Panc1 (cell line): Measurements from ENCODE around the gene SNURF. TPM values are rescaled to one million over a fixed set of nuclear protein-coding genes. Genes with fewer than 3 reads are reported as not detected.

ENCODE experiments used
- ATAC-seq: fragments of 200-7000 bp; cut with Tn5 transposase; 2 replicates; pipeline ENCODE4 v1.9.1; 2020; ENCODE audit warnings: mild to moderate bottlenecking, moderate library complexity
- Bru-seq: library from RNA; stranded (reverse); fragments of 400-500 nt; gene quantifications from one replicate; lab custom pipeline; 2021; lab: Mats Ljungman, UMichigan
- BruChase-seq, 2 experiments: library from RNA; stranded (reverse); fragments of 400-500 nt; gene quantifications; one replicate each; lab custom pipeline; 2021; lab: Mats Ljungman, UMichigan
- BruUV-seq: library from RNA; stranded (reverse); fragments of 400-500 nt; replicated peaks from 2 replicates; lab custom pipeline; 2021; lab: Mats Ljungman, UMichigan
- CTCF ChIA-PET: fragments of 300-600 bp; sonication (Branson Sonifier 250); formaldehyde crosslinking; loops from one replicate; lab custom pipeline; 2022; ENCODE audit warnings: antibody characterized with exemption; lab: Charles Lee
- POLR2A ChIA-PET: fragments of 300-600 bp; sonication (Branson Sonifier 250); formaldehyde crosslinking; loops from one replicate; lab custom pipeline; 2022; ENCODE audit warnings: antibody characterized with exemption; lab: Charles Lee
- DNase-seq: peaks from one replicate; pipeline ENCODE4 v3.0.0-alpha.2; 2010; ENCODE audit warnings: low read depth, low spot score
- H3K27ac ChIP-seq: 2 replicates; pipeline ENCODE4 v1.5.1; 2011; ENCODE audit warnings: mild to moderate bottlenecking, low read length, inconsistent platforms
- H3K27me3 ChIP-seq: fragments of 200-500 bp; sonication (Bioruptor generic); 2 replicates; pipeline ENCODE4 v1.6.0; 2014; ENCODE audit warnings: low read length, inconsistent platforms; ENCODE audit not compliant: control insufficient read depth, insufficient read depth
- H3K36me3 ChIP-seq: fragments of 200-500 bp; sonication (Bioruptor generic); 2 replicates; pipeline ENCODE4 v1.5.1; 2014; ENCODE audit warnings: inconsistent platforms, mild to moderate bottlenecking, low read length, moderate library complexity; ENCODE audit not compliant: control insufficient read depth, insufficient read depth
- H3K4me1 ChIP-seq: 2 replicates; pipeline ENCODE4 v1.5.1; 2011; ENCODE audit warnings: inconsistent platforms, mild to moderate bottlenecking, low read length, moderate library complexity; ENCODE audit not compliant: control insufficient read depth, insufficient read depth
- H3K4me3 ChIP-seq, 2 experiments: 2 replicates each; pipeline ENCODE4 v1.5.1; 2011 to 2012; ENCODE audit warnings: low read depth in 2 of 2, low read length in 2 of 2, mild to moderate bottlenecking in 2 of 2, inconsistent platforms in 1 of 2, moderate library complexity in 1 of 2
- H3K9me3 ChIP-seq: fragments of 200-500 bp; sonication (Bioruptor generic); 2 replicates; pipeline ENCODE4 v1.5.1; 2014; ENCODE audit warnings: low read depth, mild to moderate bottlenecking, inconsistent platforms, low read length, moderate library complexity; ENCODE audit not compliant: control insufficient read depth, insufficient read depth
- CTCF ChIP-seq: fragments of 450-650 bp; IDR thresholded peaks from 2 replicates; pipeline ENCODE4 v1.5.1; 2017; ENCODE audit warnings: mild to moderate bottlenecking
- POLR2AphosphoS5 ChIP-seq: IDR thresholded peaks from 2 replicates; pipeline ENCODE4 v1.6.1; 2012; ENCODE audit warnings: mild to moderate bottlenecking, low read depth, low read length, moderate library complexity
- REST ChIP-seq, 2 experiments: IDR thresholded peaks; 2 replicates each; pipeline ENCODE4 v1.6.1; 2011 to 2012; ENCODE audit warnings: low read depth in 2 of 2, control low read depth in 1 of 2, low read length in 1 of 2, mild to moderate bottlenecking in 1 of 2, moderate library complexity in 1 of 2; ENCODE audit not compliant: insufficient read depth in 1 of 2
- SIN3A ChIP-seq: IDR thresholded peaks from 2 replicates; pipeline ENCODE4 v1.6.1; 2012; ENCODE audit warnings: low read depth, mild to moderate bottlenecking, low read length, moderate library complexity, borderline replicate concordance; ENCODE audit not compliant: insufficient read depth
- TCF7L2 ChIP-seq: IDR thresholded peaks from 2 replicates; pipeline ENCODE4 v1.6.1; 2011; ENCODE audit warnings: mild to moderate bottlenecking, low read depth, low read length, inconsistent platforms
- in situ Hi-C: cut with HindIII; loops from 2 replicates; pipeline ENCODE4 v1.10.0; 2016; ENCODE audit warnings: low sequenced_read_pairs, low pct_unique_long_range_greater_than_20kb
- intact Hi-C: fragments of 100-400 bp; cut with micrococcal nuclease; formaldehyde crosslinking; loops from one replicate; pipeline ENCODE4 v1.10.0; 2022; ENCODE audit not compliant: unreplicated experiment
- long read RNA-seq: library from polyadenylated mRNA; unstranded; transcript quantifications from one replicate; pipeline ENCODE4 v2.0.0, GENCODE V29; 2021; ENCODE audit not compliant: unreplicated experiment
- polyA plus RNA-seq: library from polyadenylated mRNA; unstranded; fragments of >200 nt; gene quantifications from one replicate; pipeline ENCODE4 v1.2.1, GENCODE V29; 2012; ENCODE audit warnings: missing spikeins; ENCODE audit not compliant: insufficient read length
- total RNA-seq: library from RNA; stranded (reverse); gene quantifications from one replicate; pipeline ENCODE4 v1.2.1, GENCODE V29; 2021; ENCODE audit not compliant: unreplicated experiment

The SNURF gene
- 13.7 TPM for total RNA-seq
- polyA plus RNA-seq, result 112 TPM
- percentile 84 among the genes with signal in this experiment for Bru-seq, nascent RNA
- BruChase-seq, experiment 1, labeled RNA remaining after a 2-hour chase, result percentile 97 among the genes with signal in this experiment
- percentile 88 among the genes with signal in this experiment for BruChase-seq, experiment 2, labeled RNA remaining after a 6-hour chase
- long read RNA-seq, partial matches to known transcripts, result 0 of 2 reads
- long read RNA-seq, other reads (novel, unspliced or antisense), result 0 of 2 reads

- ATAC-seq (peak; percentile 88), DNase-seq (peak; percentile 22)
- Histone ChIP-seq H3K27me3 (no peaks in the 10 kb centered on the region), H3K4me1 (peaks cover 11% of the 10 kb centered on the region; the same call in 1 of the 2 replicates), H3K27ac (peak within 1 kb of the TSS; percentile 88), H3K4me3 (peak within 1 kb of the TSS; percentile 81 to 94), H3K36me3 (no peaks in the 10 kb centered on the region), H3K9me3 (no peaks in the 10 kb centered on the region)
- ChIA-PET CTCF (no interaction called here), POLR2A (interaction anchor here (0.6 kb wide), 1 partner anchor 409 kb away, joined by 4 read pairs; no protein-coding TSS in a partner anchor)
- intact Hi-C loops, result no loop called here
- no TSS peak for BruUV-seq
- TF ChIP-seq TCF7L2 (no peak), SIN3A (0 out of 2 replicates have a peak, but pooled peaks have one; percentile 34), REST (IDR thresholded peaks at IDR 0.05; ENCODE audit: insufficient read depth in 1 of 2, low read depth in 2 of 2, low read length in 1 of 2) (no peak), POLR2AphosphoS5 (peak; percentile 67; the same call in 1 of the 2 replicates)
- in situ Hi-C loops, result no loop called here
Measured at GRCh38 chr15:24954783-24955530, at the start of gene SNURF, which contains the start of gene SNRPN. TSS of gene SNURF (plus strand) at chr15:24954987. CDS start at chr15:24955049, 62 bp downstream. TSS of gene SNRPN (plus strand) at chr15:24954987. CDS start at chr15:24974454, 19,467 bp downstream.

DNA sequence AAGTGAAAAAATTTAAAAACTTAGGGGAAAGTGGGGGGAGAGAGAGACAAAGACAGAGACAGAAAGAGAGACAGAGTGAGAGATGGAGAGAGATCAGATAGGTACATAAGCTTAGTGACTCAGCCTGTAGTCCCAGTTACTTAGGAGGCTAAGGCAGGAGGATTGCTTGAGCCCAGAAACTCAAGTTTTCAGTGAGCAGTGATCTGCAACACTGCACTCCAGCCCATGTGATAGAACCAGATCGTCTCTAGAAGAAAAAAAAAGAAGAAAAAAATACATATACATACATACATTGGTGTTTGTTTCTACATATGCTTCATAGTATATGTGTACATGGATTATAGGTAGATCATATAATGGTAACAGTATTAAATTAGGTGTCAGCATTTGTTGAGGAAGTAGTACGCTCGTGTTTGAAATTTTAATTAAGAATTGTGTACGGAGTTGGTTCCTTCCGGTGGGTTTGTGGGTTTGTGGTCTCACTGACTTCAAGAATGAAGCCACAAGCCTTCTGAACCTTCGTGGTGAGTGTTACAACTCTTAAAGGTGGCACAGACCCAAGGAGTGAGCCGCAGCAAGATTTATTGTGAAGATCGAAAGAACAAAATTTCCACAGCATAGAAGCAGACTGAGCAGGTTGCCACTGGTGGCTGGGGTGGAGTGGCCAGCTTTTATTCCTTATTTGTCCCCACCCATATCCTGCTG lies 38.3 kb upstream of the SNURF start:
- BruUV-seq, result no TSS peak
- intact Hi-C loops (no loop called here), in situ Hi-C loops (no loop called here)
- H3K9me3 ChIP-seq, result peaks cover 6% of the 10 kb centered on the region; the same call in 1 of the 2 replicates
- H3K4me1 ChIP-seq, result no peaks in the 10 kb centered on the region
- ATAC-seq (no peak), DNase-seq (no peak)
- POLR2A ChIA-PET, result no interaction called here
- H3K36me3 ChIP-seq, result no peaks in the 10 kb centered on the region
- TF ChIP-seq SIN3A (no peak), REST (IDR thresholded peaks at IDR 0.05; ENCODE audit: insufficient read depth in 1 of 2, low read depth in 2 of 2, low read length in 1 of 2) (no peak), CTCF (no peak), POLR2AphosphoS5 (no peak), TCF7L2 (no peak)
- H3K4me3 ChIP-seq, result no peak overlapping the region
- no peaks in the 10 kb centered on the region for H3K27me3 ChIP-seq
- no peak overlapping the region for H3K27ac ChIP-seq
- CTCF ChIA-PET, result no interaction called here
